ENCODE measurements around the gene DNAH17. TPM values are rescaled to one million over a fixed set of nuclear protein-coding genes. Genes with fewer than 3 reads are reported as not detected.

DNAH17 gene
- total and polyA plus RNA-seq, 2 of the 8 experiments (the other 6 are each of a cell fraction or from before 2014, with no cell fraction given), result 0.14 to 0.67 TPM

DNA sequence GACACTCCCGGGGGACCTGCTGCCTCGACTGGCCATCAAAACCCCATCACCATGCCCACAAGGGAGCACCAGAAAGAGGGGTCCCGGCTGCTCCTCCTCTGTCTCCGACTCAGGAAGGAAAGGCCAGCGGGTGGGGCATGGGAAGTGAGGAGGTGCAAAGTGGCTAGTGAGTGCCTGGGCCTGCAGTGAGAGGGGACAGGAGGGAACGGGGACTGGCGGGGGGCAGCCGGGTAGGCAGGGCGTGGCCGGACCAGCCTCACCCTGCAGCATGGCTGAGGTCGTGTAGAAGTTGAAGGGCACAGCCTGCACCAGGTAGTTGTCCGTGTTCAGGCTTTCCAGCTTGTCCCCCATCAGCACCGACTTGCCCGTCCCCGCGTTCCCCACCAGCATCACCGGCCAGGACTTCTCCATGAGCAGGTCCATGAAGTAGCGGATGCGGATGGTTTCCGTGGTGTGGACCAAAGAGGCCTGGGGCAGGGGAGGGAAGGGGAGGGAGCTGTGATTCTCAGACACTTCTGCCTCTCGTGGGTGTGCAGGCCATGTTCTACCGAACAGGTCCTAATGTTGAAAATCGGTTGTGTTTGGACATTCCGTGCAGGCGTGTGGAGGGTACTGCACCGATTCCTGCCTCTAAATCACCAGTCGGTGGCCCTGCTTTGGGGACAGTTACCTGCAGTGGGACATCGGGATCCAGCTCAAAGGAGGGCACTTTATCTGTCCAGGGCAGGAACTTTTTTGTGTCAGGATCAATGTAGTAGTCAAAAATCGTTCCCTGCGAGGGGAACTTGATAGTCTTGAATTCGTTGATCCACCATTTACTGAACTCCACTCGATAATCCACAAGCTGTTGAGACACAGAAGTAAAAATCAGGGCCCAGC, 91.7 kb downstream of the DNAH17 start:
- Histone ChIP-seq H3K23ac (ENCODE audit: insufficient read length) (no peak overlapping the region), H3K36me3 (ENCODE audit: control insufficient read depth in 2 of 4, insufficient read depth in 4 of 4, low read length in 3 of 4) (no peaks in the 10 kb centered on the region), H3K27me3 (replicated peaks in 1 of 4; ENCODE audit: control insufficient read depth in 3 of 4, extremely low read depth in 1 of 4, insufficient read depth in 3 of 4, low read length in 3 of 4) (peaks cover 0 to 3% (median 2%) of the 10 kb centered on the region in 4 experiments; a peak in 3 of 7 replicates), H3K27ac (ENCODE audit: low read depth, low read length) (no peak overlapping the region), H4K5ac (ENCODE audit: insufficient read length, low read depth, low read length) (no peak overlapping the region), H3K4me1 (replicated peaks in 1 of 4; ENCODE audit: control insufficient read depth in 3 of 4, insufficient read depth in 4 of 4, low read length in 3 of 4) (peaks cover 0 to 10% (median 8%) of the 10 kb centered on the region in 4 experiments; a peak in 5 of 7 replicates), H3K9ac (replicated peaks in 1 of 4; ENCODE audit: extremely low read depth in 1 of 4, low read depth in 3 of 4, low read length in 3 of 4) (no peak overlapping the region; a peak in 1 of 7 replicates), H2AFZ (ENCODE audit: low read length) (peak overlapping the region; percentile 95; the same call in 1 of the 2 replicates), H4K8ac (ENCODE audit: extremely low read depth, insufficient read depth, low read length) (peak overlapping the region; percentile 59; the same call in 1 of the 2 replicates), H3K23me2 (ENCODE audit: low read depth, low read length) (peaks cover 11% of the 10 kb centered on the region; the same call in 1 of the 2 replicates), H3K4me3 (ENCODE audit: extremely low read depth in 1 of 4, insufficient read depth in 2 of 4, low read depth in 3 of 4, low read length in 4 of 4) (peak overlapping the region; percentile 53 to 74 (median 68)), H4K91ac (replicated peaks; ENCODE audit: insufficient read length, low read length) (no peak overlapping the region), H3K79me1 (ENCODE audit: low read depth, low read length) (peaks cover 3% of the 10 kb centered on the region), H2BK12ac (ENCODE audit: low read depth, low read length) (no peak overlapping the region; the same call in 1 of the 2 replicates), H3K4ac (replicated peaks; ENCODE audit: insufficient read length, low read depth, low read length) (no peak overlapping the region), H3K56ac (replicated peaks; ENCODE audit: insufficient read length, low read depth, low read length) (no peak overlapping the region), H2BK20ac (ENCODE audit: low read length) (no peak overlapping the region), H3K18ac (ENCODE audit: extremely low read depth, low read length) (0 out of 2 replicates have a peak overlapping the region, but pooled peaks have one; percentile 48), H2BK120ac (replicated peaks; ENCODE audit: low read depth, low read length) (no peak overlapping the region), H3K79me2 (ENCODE audit: control insufficient read depth in 1 of 2, insufficient read depth in 2 of 2, low read length in 2 of 2) (no peaks in the 10 kb centered on the region), H2AK5ac (ENCODE audit: low read depth, low read length) (no peak overlapping the region), H3K9me3 (ENCODE audit: insufficient read depth in 2 of 2, low read depth in 1 of 2, low read length in 1 of 2) (no peaks in the 10 kb centered on the region), H2BK5ac (ENCODE audit: low read depth, low read length) (no peak overlapping the region), H3K14ac (ENCODE audit: insufficient read length) (no peak overlapping the region), H4K20me1 (replicated peaks in 1 of 2; ENCODE audit: control insufficient read depth in 1 of 2, insufficient read depth in 2 of 2, low read length in 2 of 2) (no peaks in the 10 kb centered on the region), H3K4me2 (ENCODE audit: insufficient read depth in 1 of 2, low read depth in 2 of 2, low read length in 2 of 2) (peak overlapping the region; percentile 84 to 95), H2BK15ac (ENCODE audit: low read length) (peak overlapping the region; percentile 53; the same call in 1 of the 2 replicates)
- WGBS, 2 experiments (ENCODE audit: extremely low coverage in 1 of 2, insufficient coverage in 1 of 2, insufficient read length in 1 of 2, insufficient replicate concordance in 2 of 2, low coverage in 1 of 2, low lambda C conversion rate in 2 of 2, missing lambda C conversion rate in 1 of 2), result 76% methylated on average over 25 of the region's 32 CpGs; no CpG with 5 or more reads in 1 of the 2 experiments
- FAIRE-seq (no peak), DNase-seq (ENCODE audit: low read depth in 1 of 2, low spot score in 2 of 2) (no peak)
- ChIA-PET POLR2A (ENCODE audit: partially characterized antibody) (interaction anchor here (0.6 kb wide), 1 partner anchor 48 kb away, joined by 3 read pairs; no protein-coding TSS in a partner anchor), CTCF (ENCODE audit: partially characterized antibody) (interaction anchor here (0.8 to 2.3 kb wide), 8 partner anchors 9 to 222 kb away, joined by 3 to 16 read pairs (median 4); partner anchors contain the start of gene SOCS3)
- TF ChIP-seq SP4 (IDR thresholded peaks at IDR 0.05; ENCODE audit: low read length) (no peak), CBX8 (IDR thresholded peaks at IDR 0.05; ENCODE audit: borderline replicate concordance, low read depth, low read length) (no peak), POLR2A (IDR thresholded peaks at IDR 0.05; ENCODE audit: control extremely low read depth in 1 of 2, low read depth in 2 of 2, low read length in 2 of 2) (no peak), CTBP2 (IDR thresholded peaks at IDR 0.05; ENCODE audit: borderline replicate concordance, insufficient read depth, insufficient read length, low read length) (no peak), PHF8 (conservative IDR thresholded peaks at IDR 0.05; ENCODE audit: low read depth, low read length) (no peak), TBP (IDR thresholded peaks at IDR 0.05; ENCODE audit: low read depth, low read length) (no peak), SRF (IDR thresholded peaks at IDR 0.05; ENCODE audit: low read depth, low read length) (no peak), BCL11A (IDR thresholded peaks at IDR 0.05; ENCODE audit: low read depth in 2 of 2, low read length in 2 of 2) (no peak)
- TF ChIP-seq, protein P1, sequence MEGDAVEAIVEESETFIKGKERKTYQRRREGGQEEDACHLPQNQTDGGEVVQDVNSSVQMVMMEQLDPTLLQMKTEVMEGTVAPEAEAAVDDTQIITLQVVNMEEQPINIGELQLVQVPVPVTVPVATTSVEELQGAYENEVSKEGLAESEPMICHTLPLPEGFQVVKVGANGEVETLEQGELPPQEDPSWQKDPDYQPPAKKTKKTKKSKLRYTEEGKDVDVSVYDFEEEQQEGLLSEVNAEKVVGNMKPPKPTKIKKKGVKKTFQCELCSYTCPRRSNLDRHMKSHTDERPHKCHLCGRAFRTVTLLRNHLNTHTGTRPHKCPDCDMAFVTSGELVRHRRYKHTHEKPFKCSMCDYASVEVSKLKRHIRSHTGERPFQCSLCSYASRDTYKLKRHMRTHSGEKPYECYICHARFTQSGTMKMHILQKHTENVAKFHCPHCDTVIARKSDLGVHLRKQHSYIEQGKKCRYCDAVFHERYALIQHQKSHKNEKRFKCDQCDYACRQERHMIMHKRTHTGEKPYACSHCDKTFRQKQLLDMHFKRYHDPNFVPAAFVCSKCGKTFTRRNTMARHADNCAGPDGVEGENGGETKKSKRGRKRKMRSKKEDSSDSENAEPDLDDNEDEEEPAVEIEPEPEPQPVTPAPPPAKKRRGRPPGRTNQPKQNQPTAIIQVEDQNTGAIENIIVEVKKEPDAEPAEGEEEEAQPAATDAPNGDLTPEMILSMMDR (IDR thresholded peaks at IDR 0.05; ENCODE audit: control extremely low read depth in 1 of 3, insufficient read depth in 1 of 3, low read depth in 1 of 3, low read length in 3 of 3), result no peak
